Spleen (tissue), 11 donors: Measurements from ENCODE around the gene VSX1. TPM values are rescaled to one million over a fixed set of nuclear protein-coding genes. Genes with fewer than 3 reads are reported as not detected.

Experiments
- DNase-seq: peaks from one replicate; pipeline ENCODE4 v3.0.0-alpha.2; 2020
- H3K27ac ChIP-seq, 8 donors: fragments of 200-600 bp; sonication (generic) in 7 of 8; 1 replicate in 4 of 8; 2 replicates in 4 of 8; pipeline versions ENCODE4 v1.5.0 to v1.8.0; 2016 to 2021; ENCODE audit warnings: inconsistent platforms in 4 of 8, mild to moderate bottlenecking in 4 of 8, moderate library complexity in 1 of 8
- H3K27me3 ChIP-seq, 7 donors: fragments of 200-600 bp; sonication (generic) in 6 of 7; replicated peaks in 1 of 7; 1 replicate in 4 of 7; 2 replicates in 3 of 7; pipeline versions ENCODE4 v1.5.0 to v1.8.0; 2016 to 2021; ENCODE audit warnings: inconsistent platforms in 3 of 7, mild to moderate bottlenecking in 1 of 7
- H3K36me3 ChIP-seq, 6 donors: fragments of 200-600 bp; sonication (generic) in 5 of 6; 1 replicate in 4 of 6; 2 replicates in 2 of 6; pipeline versions ENCODE4 v1.5.0 to v1.8.0; 2016 to 2021; ENCODE audit warnings: inconsistent platforms in 2 of 6
- H3K4me1 ChIP-seq, 6 donors: fragments of 200-600 bp; sonication (generic) in 5 of 6; 1 replicate in 3 of 6; 2 replicates in 3 of 6; pipeline versions ENCODE4 v1.5.0 to v1.8.0; 2016 to 2021; ENCODE audit warnings: inconsistent platforms in 3 of 6
- H3K4me3 ChIP-seq, 8 donors: fragments of 200-600 bp; sonication (generic) in 7 of 8; 1 replicate in 4 of 8; 2 replicates in 4 of 8; pipeline versions ENCODE4 v1.5.0 to v1.8.0; 2016 to 2021; ENCODE audit warnings: inconsistent platforms in 4 of 8, mild to moderate bottlenecking in 4 of 8, moderate library complexity in 2 of 8
- H3K9me3 ChIP-seq, 8 donors: fragments of 200-600 bp; sonication (generic) in 7 of 8; 1 replicate in 4 of 8; 2 replicates in 4 of 8; pipeline versions ENCODE4 v1.5.0 to v1.8.0; 2016 to 2021; ENCODE audit warnings: inconsistent platforms in 4 of 8
- POLR2A ChIP-seq, 3 donors: fragments of 450-650 bp; IDR thresholded peaks; one replicate each; pipeline ENCODE4 v1.5.1; 2017; ENCODE audit warnings: antibody characterized with exemption in 3 of 3, mild to moderate bottlenecking in 1 of 3
- POLR2AphosphoS5 ChIP-seq, 3 donors: sonication (generic); formaldehyde crosslinking; IDR thresholded peaks; one replicate each; pipeline ENCODE4 v1.5.1; 2017; ENCODE audit warnings: antibody characterized with exemption in 3 of 3
- WGBS, 5 donors: extraction: QIAGEN DNeasy Blood & Tissue Kit in 3 of 5; methylation state at CpG; one replicate each; pipeline versions ENCODE4 v1.1.5 to v1.1.7; 2013 to 2018; 5-methylcytosine and 5-hydroxymethylcytosine counted together
- intact Hi-C: fragments of 100-400 bp; cut with DNase I; formaldehyde crosslinking; loops from one replicate; pipeline ENCODE4 v1.15.0; 2023; ENCODE audit warnings: low total_unique reads
- polyA plus RNA-seq, 3 donors: library from polyadenylated mRNA; stranded (reverse); fragments of 200-250 nt; gene quantifications; one replicate each; pipeline ENCODE4 v1.2.1, GENCODE V29; 2013
- total RNA-seq, 7 donors: library from RNA; depleted of rRNA in 3 of 7; stranded (reverse); fragments of >200 nt in 3 of 7; fragmentation: NEBNext Ultra II Directional in 4 of 7; extraction: Animal tissue kit (Norgen Biotek cat#: 25700) in 4 of 7; gene quantifications; one replicate each; pipeline versions ENCODE4 v1.1.0 to v1.2.1, GENCODE V29; 2016 to 2021
- TF ChIP-seq, protein P1 (sequence below), 11 experiments: fragments of 200-600 bp in 7 of 11; fragments of 450-650 bp in 4 of 11; sonication (generic) in 4 of 11; IDR thresholded peaks in 8 of 11; conservative IDR thresholded peaks in 3 of 11; 1 replicate in 7 of 11; 2 replicates in 4 of 11; pipeline versions ENCODE4 v1.4.0 to v1.8.0; 2016 to 2021; ENCODE audit warnings: antibody characterized with exemption in 11 of 11, inconsistent platforms in 4 of 11, mild to moderate bottlenecking in 1 of 11
- donor health status: healthy with polysubstance abuse.
- donor health status: DM: no; HTN: no; CAD: no; lungs with moderate emphysema.
- donor health status: DM: no; HTN: no; CAD: no.
- donor health status: Bipolar disorder and iron deficiency.
- donor health status: healthy.
- donor health status: DM: no; HTN: no; CAD: no.
- donor health status: DM: yes; HTN: yes; CAD: no.

The VSX1 gene
- total and polyA plus RNA-seq, 10 donors = not detected

DNA sequence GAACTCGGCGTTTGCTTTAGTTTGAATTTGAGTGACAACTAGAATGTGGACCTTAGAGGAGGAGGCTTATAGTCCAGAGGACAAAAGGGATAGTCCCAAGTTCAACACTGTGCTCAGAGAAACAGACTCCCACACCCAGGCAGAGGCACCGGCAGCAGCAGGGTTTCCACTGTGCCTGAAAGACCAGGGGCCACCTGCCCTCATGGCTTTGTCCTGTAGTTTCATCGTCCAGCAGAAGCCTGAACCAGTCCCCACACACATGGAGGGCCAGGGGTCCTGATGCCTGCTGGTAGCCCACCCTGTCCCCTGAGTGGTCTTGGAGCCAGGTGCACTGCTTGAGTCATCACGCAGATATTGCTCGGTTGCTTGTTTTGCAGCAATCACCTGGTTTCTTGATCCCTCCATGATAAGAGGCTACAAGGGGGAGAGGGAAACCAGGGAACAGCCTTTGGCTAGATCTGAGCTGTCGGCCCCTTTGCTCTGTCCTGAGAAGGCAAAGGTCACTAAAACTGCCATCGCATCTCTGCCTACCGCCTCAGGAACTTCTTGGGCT lies 16.8 kb downstream of the VSX1 start:
- H3K27me3 ChIP-seq = peaks cover 0 to 30% (median 3%) of the 10 kb centered on the region in 7 donors
- H3K36me3 ChIP-seq = no peaks in the 10 kb centered on the region
- no peaks in the 10 kb centered on the region for H3K9me3 ChIP-seq
- 73 to 81% (median 76%) methylated on average over 9 of the region's 9 CpGs for WGBS, 5 donors
- peaks cover 0 to 15% (median 8%) of the 10 kb centered on the region in 6 donors for H3K4me1 ChIP-seq
- no peak overlapping the region for H3K4me3 ChIP-seq
- DNase-seq = peak; percentile 77
- no peak for TF ChIP-seq POLR2A (IDR thresholded peaks at IDR 0.05)
- TF ChIP-seq, protein P1, sequence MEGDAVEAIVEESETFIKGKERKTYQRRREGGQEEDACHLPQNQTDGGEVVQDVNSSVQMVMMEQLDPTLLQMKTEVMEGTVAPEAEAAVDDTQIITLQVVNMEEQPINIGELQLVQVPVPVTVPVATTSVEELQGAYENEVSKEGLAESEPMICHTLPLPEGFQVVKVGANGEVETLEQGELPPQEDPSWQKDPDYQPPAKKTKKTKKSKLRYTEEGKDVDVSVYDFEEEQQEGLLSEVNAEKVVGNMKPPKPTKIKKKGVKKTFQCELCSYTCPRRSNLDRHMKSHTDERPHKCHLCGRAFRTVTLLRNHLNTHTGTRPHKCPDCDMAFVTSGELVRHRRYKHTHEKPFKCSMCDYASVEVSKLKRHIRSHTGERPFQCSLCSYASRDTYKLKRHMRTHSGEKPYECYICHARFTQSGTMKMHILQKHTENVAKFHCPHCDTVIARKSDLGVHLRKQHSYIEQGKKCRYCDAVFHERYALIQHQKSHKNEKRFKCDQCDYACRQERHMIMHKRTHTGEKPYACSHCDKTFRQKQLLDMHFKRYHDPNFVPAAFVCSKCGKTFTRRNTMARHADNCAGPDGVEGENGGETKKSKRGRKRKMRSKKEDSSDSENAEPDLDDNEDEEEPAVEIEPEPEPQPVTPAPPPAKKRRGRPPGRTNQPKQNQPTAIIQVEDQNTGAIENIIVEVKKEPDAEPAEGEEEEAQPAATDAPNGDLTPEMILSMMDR (IDR thresholded peaks at IDR 0.05 in 8 of 11, conservative IDR thresholded peaks at IDR 0.05 in 3 of 11) = no peak
- TF ChIP-seq POLR2AphosphoS5 (IDR thresholded peaks at IDR 0.05) = no peak
- intact Hi-C loops = no loop called here
- H3K27ac ChIP-seq = no peak overlapping the region

DNA sequence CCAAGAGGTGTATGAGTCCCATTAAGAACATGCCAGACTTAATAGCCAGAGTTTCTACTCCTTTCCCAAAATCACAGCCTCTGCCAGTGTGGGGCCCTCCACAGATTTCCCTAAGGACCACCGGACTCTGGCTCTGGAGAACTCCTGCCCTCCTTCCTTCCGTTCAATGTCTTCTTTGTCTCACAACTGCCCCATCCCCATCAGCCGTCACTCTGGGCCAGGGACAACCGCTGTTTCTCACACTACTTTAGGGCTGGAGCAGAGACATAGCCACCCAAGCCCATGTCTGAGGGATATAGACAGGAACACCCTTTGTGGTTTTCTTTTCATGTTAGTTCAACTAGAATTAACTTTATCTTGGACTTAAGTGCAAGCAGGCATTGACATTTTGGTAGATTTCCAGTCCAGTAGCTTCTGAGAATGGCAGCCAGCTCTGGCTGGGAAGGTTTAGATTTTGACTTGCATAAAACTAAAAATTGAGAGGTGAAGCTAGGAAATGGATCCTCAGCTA lies 17.3 kb downstream of the VSX1 start:
- TF ChIP-seq POLR2A (IDR thresholded peaks at IDR 0.05) = no peak
- no peak for TF ChIP-seq POLR2AphosphoS5 (IDR thresholded peaks at IDR 0.05)
- TF ChIP-seq, protein P1 (IDR thresholded peaks at IDR 0.05 in 8 of 11, conservative IDR thresholded peaks at IDR 0.05 in 3 of 11) = no peak
- Histone ChIP-seq H3K4me3 (no peak overlapping the region), H3K4me1 (peaks cover 0 to 17% (median 9%) of the 10 kb centered on the region in 6 donors), H3K9me3 (no peaks in the 10 kb centered on the region), H3K27me3 (peaks cover 0 to 24% (median 3%) of the 10 kb centered on the region in 7 donors), H3K36me3 (no peaks in the 10 kb centered on the region), H3K27ac (no peak overlapping the region)
- intact Hi-C loops = no loop called here
- 93 to 95% (median 94%) methylated on average over 4 of the region's 4 CpGs for WGBS, 5 donors
- peak; percentile 32 for DNase-seq

DNA sequence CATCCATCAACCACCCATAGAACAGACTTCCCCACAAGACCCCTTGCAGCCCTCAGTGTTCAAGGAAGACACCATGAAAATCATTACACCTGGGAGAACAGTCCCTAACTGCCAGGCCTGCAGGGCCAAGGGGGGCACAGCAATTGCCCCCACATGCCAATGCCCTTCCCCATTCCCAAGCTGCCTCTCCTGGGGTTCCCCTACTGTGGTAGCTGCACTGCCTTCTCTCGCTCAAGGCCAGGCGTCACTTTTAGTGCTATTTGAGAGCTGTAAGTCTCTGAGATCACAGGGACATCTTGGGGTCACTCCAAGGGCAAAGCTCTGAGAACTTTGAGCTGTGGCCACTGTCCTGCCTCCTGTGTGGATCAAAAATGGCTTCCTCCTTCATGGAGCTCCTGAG lies 18.0 kb downstream of the VSX1 start:
- Histone ChIP-seq H3K36me3 (no peaks in the 10 kb centered on the region), H3K27me3 (peaks cover 0 to 18% (median 0%) of the 10 kb centered on the region in 7 donors), H3K27ac (no peak overlapping the region), H3K4me1 (peaks cover 3 to 23% (median 16%) of the 10 kb centered on the region in 6 donors), H3K4me3 (no peak overlapping the region), H3K9me3 (no peaks in the 10 kb centered on the region)
- intact Hi-C loops = no loop called here
- TF ChIP-seq POLR2A (IDR thresholded peaks at IDR 0.05) = no peak
- TF ChIP-seq, protein P1 (IDR thresholded peaks at IDR 0.05 in 8 of 11, conservative IDR thresholded peaks at IDR 0.05 in 3 of 11) = no peak
- DNase-seq = peak; percentile 70
- WGBS, 5 donors = 83 to 93% (median 88%) methylated on average over 2 of the region's 2 CpGs

DNA sequence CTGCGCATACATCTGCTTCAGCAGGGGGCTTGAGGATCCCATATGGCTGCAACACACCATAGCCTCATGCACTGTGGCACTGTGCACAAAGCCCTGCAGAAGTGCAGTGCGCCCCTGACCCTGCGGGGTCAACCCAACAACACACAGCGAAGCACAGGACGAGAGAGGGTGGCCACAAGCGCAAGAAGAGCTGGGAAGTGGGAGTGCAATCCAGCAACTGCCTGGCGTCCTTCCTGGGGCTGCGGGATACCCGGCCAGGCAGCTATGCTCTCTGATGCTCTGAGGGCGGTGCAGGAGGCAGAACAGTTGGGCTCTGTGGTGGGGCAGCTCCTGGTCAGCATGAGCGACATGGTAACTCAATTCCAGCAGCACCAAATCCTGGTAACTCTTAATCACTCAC lies 18.4 kb downstream of the VSX1 start:
- Histone ChIP-seq H3K9me3 (no peaks in the 10 kb centered on the region), H3K36me3 (no peaks in the 10 kb centered on the region), H3K27ac (no peak overlapping the region), H3K4me3 (no peak overlapping the region), H3K27me3 (peaks cover 0 to 17% (median 0%) of the 10 kb centered on the region in 7 donors), H3K4me1 (peaks cover 6 to 28% (median 20%) of the 10 kb centered on the region in 6 donors)
- TF ChIP-seq POLR2A (IDR thresholded peaks at IDR 0.05) (no peak), POLR2AphosphoS5 (IDR thresholded peaks at IDR 0.05) (no peak)
- TF ChIP-seq, protein P1 (IDR thresholded peaks at IDR 0.05 in 8 of 11, conservative IDR thresholded peaks at IDR 0.05 in 3 of 11) = no peak
- intact Hi-C loops = no loop called here
- WGBS, 5 donors = 75 to 93% (median 88%) methylated on average over 5 to 11 of the region's 11 CpGs
- peak; percentile 71 for DNase-seq
